Heart right ventricle (tissue), 16 donors: ENCODE measurements around the gene MYLK. TPM values are rescaled to one million over a fixed set of nuclear protein-coding genes. Genes with fewer than 3 reads are reported as not detected.
A peak's percentile ranks its signal among the peaks of the same experiment; 100 is the strongest.

Source experiments
- ATAC-seq, 8 donors: fragments of 200-7000 bp; cut with Tn5 transposase; one replicate each; pipeline ENCODE4 v1.9.1; 2020; ENCODE audit warnings: mild to moderate bottlenecking in 8 of 8, moderate library complexity in 8 of 8, moderate number of reproducible peaks in 1 of 8
- DNase-seq, 2 donors: peaks; one replicate each; pipeline ENCODE4 v3.0.0-alpha.2; 2020
- H3K27ac ChIP-seq, 10 donors: fragments of 200-600 bp; sonication (generic) in 2 of 10; one replicate each; pipeline versions ENCODE4 v1.5.0 to v1.8.0; 2020 to 2022; ENCODE audit warnings: mild to moderate bottlenecking in 3 of 10
- H3K27me3 ChIP-seq, 7 donors: fragments of 200-600 bp; one replicate each; pipeline ENCODE4 v1.8.0; 2021 to 2022; ENCODE audit warnings: mild to moderate bottlenecking in 2 of 7
- H3K36me3 ChIP-seq, 9 donors: fragments of 200-600 bp; sonication (generic) in 1 of 9; one replicate each; pipeline versions ENCODE4 v1.5.0 to v1.8.0; 2020 to 2022; ENCODE audit warnings: mild to moderate bottlenecking in 2 of 9
- H3K4me1 ChIP-seq, 9 donors: fragments of 200-600 bp; sonication (generic) in 1 of 9; one replicate each; pipeline versions ENCODE4 v1.5.0 to v1.8.0; 2020 to 2022; ENCODE audit warnings: mild to moderate bottlenecking in 4 of 9
- H3K4me3 ChIP-seq, 10 donors: fragments of 200-600 bp; sonication (generic) in 2 of 10; one replicate each; pipeline versions ENCODE4 v1.5.0 to v1.8.0; 2020 to 2022; ENCODE audit warnings: mild to moderate bottlenecking in 7 of 10, moderate library complexity in 2 of 10
- H3K9me3 ChIP-seq, 11 donors: fragments of 200-600 bp in 10 of 11; sonication (generic) in 2 of 11; one replicate each; pipeline versions ENCODE4 v1.5.0 to v1.8.0; 2013 to 2022; ENCODE audit warnings: mild to moderate bottlenecking in 2 of 11, control low read depth in 1 of 11, moderate library complexity in 1 of 11
- WGBS, 2 donors: extraction: QIAGEN DNeasy Blood & Tissue Kit; methylation state at CpG; one replicate each; pipeline ENCODE4 v1.1.7; 2013; ENCODE audit warnings: inconsistent platforms in 1 of 2; 5-methylcytosine and 5-hydroxymethylcytosine counted together
- intact Hi-C, 10 donors: fragments of 100-400 bp; cut with DNase I; formaldehyde crosslinking; loops; one replicate each; pipeline versions ENCODE4 v1.11.1 to v1.14.2; 2022
- polyA plus RNA-seq, 2 donors: library from polyadenylated mRNA; stranded (reverse); fragments of 200-250 nt; gene quantifications; one replicate each; pipeline ENCODE4 v1.2.3, GENCODE V29; 2013
- total RNA-seq, 10 donors: library from RNA; stranded (reverse); fragmentation: NEBNext Ultra II Directional in 3 of 10; extraction: Animal tissue kit (Norgen Biotek cat#: 25700) in 3 of 10; gene quantifications; one replicate each; pipeline versions ENCODE4 v1.2.1 to v1.2.4, GENCODE V29; 2021 to 2023
- TF ChIP-seq, protein P1 (sequence below), 9 donors: fragments of 200-600 bp; sonication (generic) in 2 of 9; IDR thresholded peaks; one replicate each; pipeline versions ENCODE4 v1.5.0 to v1.8.0; 2021 to 2022; ENCODE audit warnings: antibody characterized with exemption in 9 of 9, mild to moderate bottlenecking in 5 of 9, moderate library complexity in 1 of 9
- donor health status: Arrhythmogenic right ventricular cardiomyopathy.
- donor health status: ischemic (EF 13 %, LVEDD 7.1; RV severe dilation, severe dysfunction).
- donor health status: healthy with polysubstance abuse.
- donor health status: DM: no; HTN: yes; CAD: no.
- donor health status: DM: no; HTN: no; CAD: no.
- donor health status: ischemic (EF 25% LVEDD 6.9; RV normal size, moderate dysfunction).
- donor health status: ischemic (EF 25% LVEDD 5.7; RV mildly dilated, moderate dysfunction).
- donor health status: healthy.
- donor health status: DM: yes; HTN: yes; CAD: no.
- donor health status: Ischemic cardiomyopathy.
- donor health status: ischemic (EF 35%, LVEDD 5.7; RV mildly dilated, moderate dysfunction).
- donor health status: nonischemic (EF 11% LVEDD 7.7; RV severe dilation, severe dysfunction).
- donor health status: DM: yes; HTN: yes; CAD: no.
- donor health status: PGD.
- donor health status: ischemic (EF 29% LVEDD 5.4; RV normal size, mild dysfunction).
- donor health status: nonischemic (EF 23%, LVEDD 6.1; RV moderate dilation, normal function).

Gene MYLK
- total and polyA plus RNA-seq, 12 donors = 5.6 to 20.6 (median 11.6) TPM

DNA sequence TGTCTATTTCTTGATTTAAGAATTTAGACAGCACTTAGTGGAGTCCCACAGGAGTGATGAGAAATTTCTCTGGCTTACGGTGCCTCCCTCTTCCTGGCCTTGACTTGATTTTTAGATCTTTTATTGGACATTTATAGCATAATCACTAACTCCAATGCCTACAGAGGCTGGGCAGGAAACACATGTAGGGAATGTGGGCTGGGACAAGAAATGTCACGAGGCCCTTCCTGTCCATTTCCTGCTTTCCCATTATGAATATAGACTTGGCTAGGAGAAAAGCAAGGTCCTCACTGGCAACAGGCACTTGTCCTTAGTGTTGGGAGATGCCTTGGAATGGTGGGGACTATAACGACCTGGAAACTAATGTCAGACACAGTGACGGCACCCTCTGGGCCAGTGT lies 100.3 kb downstream of the MYLK start:
- ATAC-seq = peak in 7 of 8 donors; percentile 33 to 74 (median 42)
- H3K27ac ChIP-seq = peak overlapping the region in 2 of 10 donors; percentile 16 to 49
- H3K27me3 ChIP-seq = no peaks in the 10 kb centered on the region
- H3K4me1 ChIP-seq = peaks cover 0 to 12% (median 0%) of the 10 kb centered on the region in 9 donors
- intact Hi-C loops = no loop called here
- DNase-seq = no peak
- no peaks in the 10 kb centered on the region for H3K9me3 ChIP-seq
- WGBS, 2 donors = 57 to 62% methylated on average over 4 of the region's 4 CpGs
- no peaks in the 10 kb centered on the region for H3K36me3 ChIP-seq
- H3K4me3 ChIP-seq = no peak overlapping the region
- TF ChIP-seq, protein P1, sequence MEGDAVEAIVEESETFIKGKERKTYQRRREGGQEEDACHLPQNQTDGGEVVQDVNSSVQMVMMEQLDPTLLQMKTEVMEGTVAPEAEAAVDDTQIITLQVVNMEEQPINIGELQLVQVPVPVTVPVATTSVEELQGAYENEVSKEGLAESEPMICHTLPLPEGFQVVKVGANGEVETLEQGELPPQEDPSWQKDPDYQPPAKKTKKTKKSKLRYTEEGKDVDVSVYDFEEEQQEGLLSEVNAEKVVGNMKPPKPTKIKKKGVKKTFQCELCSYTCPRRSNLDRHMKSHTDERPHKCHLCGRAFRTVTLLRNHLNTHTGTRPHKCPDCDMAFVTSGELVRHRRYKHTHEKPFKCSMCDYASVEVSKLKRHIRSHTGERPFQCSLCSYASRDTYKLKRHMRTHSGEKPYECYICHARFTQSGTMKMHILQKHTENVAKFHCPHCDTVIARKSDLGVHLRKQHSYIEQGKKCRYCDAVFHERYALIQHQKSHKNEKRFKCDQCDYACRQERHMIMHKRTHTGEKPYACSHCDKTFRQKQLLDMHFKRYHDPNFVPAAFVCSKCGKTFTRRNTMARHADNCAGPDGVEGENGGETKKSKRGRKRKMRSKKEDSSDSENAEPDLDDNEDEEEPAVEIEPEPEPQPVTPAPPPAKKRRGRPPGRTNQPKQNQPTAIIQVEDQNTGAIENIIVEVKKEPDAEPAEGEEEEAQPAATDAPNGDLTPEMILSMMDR (IDR thresholded peaks at IDR 0.05) = no peak

GRCh38 chr3:123783050-123783689 lies 101.0 kb downstream of the MYLK start:
- H3K27ac ChIP-seq = peak overlapping the region in 1 of 10 donors; percentile 16
- no peaks in the 10 kb centered on the region for H3K27me3 ChIP-seq
- no peaks in the 10 kb centered on the region for H3K9me3 ChIP-seq
- WGBS, 2 donors = 61 to 83% methylated on average over 1 of the region's 1 CpG
- intact Hi-C loops = no loop called here
- H3K36me3 ChIP-seq = no peaks in the 10 kb centered on the region
- no peak for DNase-seq
- TF ChIP-seq, protein P1 (IDR thresholded peaks at IDR 0.05) = no peak
- H3K4me1 ChIP-seq = peaks cover 0 to 12% (median 0%) of the 10 kb centered on the region in 9 donors
- no peak overlapping the region for H3K4me3 ChIP-seq
- ATAC-seq = no peak

DNA sequence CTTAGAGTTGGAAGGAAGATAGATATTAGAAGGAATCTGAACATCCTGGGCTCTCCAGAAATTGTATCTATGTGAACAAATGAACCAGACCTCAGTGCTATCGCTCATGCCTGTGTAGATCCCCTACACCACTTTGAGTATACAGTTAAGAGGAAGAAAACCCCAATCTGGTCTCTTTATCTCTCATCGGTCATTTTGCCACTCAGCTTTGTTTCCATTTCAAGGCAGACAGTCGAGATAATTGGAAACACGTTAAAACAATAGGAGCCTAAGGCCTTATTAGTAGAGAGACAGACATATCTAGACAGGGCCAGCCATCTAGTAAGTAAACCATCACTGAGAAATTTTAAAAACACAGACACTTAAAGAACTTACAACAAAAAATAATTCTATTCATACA lies 101.6 kb downstream of the MYLK start:
- no peaks in the 10 kb centered on the region for H3K27me3 ChIP-seq
- no peak overlapping the region for H3K4me3 ChIP-seq
- ATAC-seq (no peak), DNase-seq (no peak)
- no peaks in the 10 kb centered on the region for H3K36me3 ChIP-seq
- peaks cover 0 to 12% (median 0%) of the 10 kb centered on the region in 9 donors for H3K4me1 ChIP-seq
- H3K27ac ChIP-seq = no peak overlapping the region
- H3K9me3 ChIP-seq = no peaks in the 10 kb centered on the region
- intact Hi-C loops = no loop called here
- TF ChIP-seq, protein P1 (IDR thresholded peaks at IDR 0.05) = no peak
- 51 to 59% methylated on average over 4 of the region's 4 CpGs for WGBS, 2 donors

DNA sequence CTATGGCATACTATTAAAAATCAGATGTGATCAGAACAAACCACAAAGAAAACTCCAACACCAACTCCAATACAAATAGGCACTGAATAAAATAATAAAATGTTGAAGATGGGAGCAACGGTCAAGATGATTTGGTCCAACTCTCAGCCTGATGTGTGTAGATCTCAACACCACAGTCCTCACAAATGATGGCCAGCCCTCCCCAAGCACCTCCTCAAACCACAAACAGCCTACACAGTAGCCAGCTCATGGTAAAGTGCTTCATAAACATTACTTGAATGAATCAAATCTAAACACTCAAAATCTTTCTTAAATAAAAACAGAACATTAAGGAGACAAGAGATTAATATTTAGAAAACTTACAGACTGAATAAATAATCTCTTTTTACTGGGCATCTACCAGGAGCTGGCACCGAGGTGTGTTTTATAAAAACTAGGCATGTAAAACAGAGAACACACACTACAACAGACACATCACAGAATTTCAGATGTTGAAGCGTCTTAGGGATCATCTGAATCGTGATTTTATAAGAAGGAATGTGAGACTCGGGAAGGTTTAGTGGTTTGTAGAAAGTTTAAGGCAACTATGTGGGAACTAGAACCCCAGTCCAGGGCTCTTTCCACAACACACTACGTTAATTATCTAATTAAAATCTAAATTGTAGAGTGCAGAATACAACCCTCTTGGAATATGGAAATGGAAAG lies 102.4 kb downstream of the MYLK start:
- H3K4me1 ChIP-seq = peaks cover 0 to 12% (median 0%) of the 10 kb centered on the region in 9 donors
- 94% methylated on average over 6 of the region's 6 CpGs for WGBS, 2 donors
- no peaks in the 10 kb centered on the region for H3K36me3 ChIP-seq
- no peak for DNase-seq
- H3K27me3 ChIP-seq = no peaks in the 10 kb centered on the region
- H3K4me3 ChIP-seq = no peak overlapping the region
- H3K9me3 ChIP-seq = no peaks in the 10 kb centered on the region
- TF ChIP-seq, protein P1 (IDR thresholded peaks at IDR 0.05) = no peak
- no peak overlapping the region for H3K27ac ChIP-seq
- intact Hi-C loops = no loop called here
- no peak for ATAC-seq
